D721Med (cell line): Measurements from ENCODE around the gene KRT82.
"Not testable (repeated sequence)": the region's sequence is repeated elsewhere in the genome, so short reads cannot be mapped to it uniquely, and the experiment has no call there.

Experiments used
- DNase-seq: peaks from one replicate; pipeline ENCODE4 v3.0.0; 2011; ENCODE audit warnings: low spot score; ENCODE audit not compliant: insufficient read length
- FAIRE-seq: peaks from 2 replicates; lab custom pipeline; 2011; peaks lifted over from hg19 to GRCh38; lab: Jason Lieb, UNC
- CTCF ChIP-seq: IDR thresholded peaks from 2 replicates; pipeline ENCODE4 v1.5.1; 2012; ENCODE audit warnings: mild to moderate bottlenecking, control low read depth; ENCODE audit not compliant: insufficient read depth; ENCODE audit errors: missing control alignments

The KRT82 gene

GRCh38 chr12:52405922-52406385 lies at the start of gene KRT82:
Gene KRT82, minus strand, starts transcription at chr12:52406335. Its CDS starts 58 bp downstream, at chr12:52406277.
- TF ChIP-seq CTCF = no peak
- no peak for DNase-seq
- no peak for FAIRE-seq

GRCh38 chr12:52455821-52456220 lies 49.7 kb upstream of the KRT82 start:
- TF ChIP-seq CTCF = no peak
- no peak for DNase-seq
- no peak for FAIRE-seq

GRCh38 chr12:52454411-52455201 lies 48.5 kb upstream of the KRT82 start:
- DNase-seq (no peak), FAIRE-seq (no peak)
- no peak for TF ChIP-seq CTCF

GRCh38 chr12:52452101-52452500 lies 46.0 kb upstream of the KRT82 start, which contains the start of gene KRT6B:
Gene KRT6B, minus strand, starts transcription at chr12:52452146. Its CDS starts 68 bp downstream, at chr12:52452078.
- no peak for DNase-seq
- TF ChIP-seq CTCF = no peak
- FAIRE-seq = no peak

GRCh38 chr12:52448228-52448627 lies 42.1 kb upstream of the KRT82 start:
- FAIRE-seq = no peak
- no peak for TF ChIP-seq CTCF
- no peak for DNase-seq

GRCh38 chr12:52447196-52447595 lies 41.1 kb upstream of the KRT82 start:
- FAIRE-seq, DNase-seq: not testable (repeated sequence)

- TF ChIP-seq CTCF = no peak
- no peak for DNase-seq
- FAIRE-seq = no peak
These were observed 40.4 kb upstream of the KRT82 start for GRCh38 chr12:52446367-52447045.
